Neuron (in vitro differentiated cells): ENCODE measurements around the gene OLFM3.

Source experiments
- H2AFZ ChIP-seq: one replicate; pipeline ENCODE4 v1.6.1; 2013; ENCODE audit warnings: low read depth, mild to moderate bottlenecking, inconsistent platforms, low read length, moderate library complexity
- H3K27me3 ChIP-seq: one replicate; pipeline ENCODE4 v1.6.1; 2013; ENCODE audit warnings: low read length; ENCODE audit not compliant: insufficient read depth
- H3K36me3 ChIP-seq: one replicate; pipeline ENCODE4 v1.6.1; 2013; ENCODE audit warnings: low read length; ENCODE audit not compliant: insufficient read depth
- H3K4me1 ChIP-seq: one replicate; pipeline ENCODE4 v1.6.1; 2013; ENCODE audit warnings: low read length; ENCODE audit not compliant: insufficient read depth
- H3K4me3 ChIP-seq: 2 replicates; pipeline ENCODE4 v1.5.1; 2013; ENCODE audit warnings: mild to moderate bottlenecking, low read length, moderate library complexity
- H3K9me3 ChIP-seq: one replicate; pipeline ENCODE4 v1.6.1; 2013; ENCODE audit warnings: low read length

Gene OLFM3

GRCh38 chr1:101928829-101929228, 67.9 kb downstream of the OLFM3 start:
- H3K9me3 ChIP-seq = no peaks in the 10 kb centered on the region
- no peaks in the 10 kb centered on the region for H3K36me3 ChIP-seq
- H3K4me1 ChIP-seq = peaks cover 2% of the 10 kb centered on the region
- no peak overlapping the region for H3K4me3 ChIP-seq
- H3K27me3 ChIP-seq = no peaks in the 10 kb centered on the region
- no peak overlapping the region for H2AFZ ChIP-seq

GRCh38 chr1:101924700-101925099, 72.0 kb downstream of the OLFM3 start:
- no peak overlapping the region for H2AFZ ChIP-seq
- H3K9me3 ChIP-seq = no peaks in the 10 kb centered on the region
- no peaks in the 10 kb centered on the region for H3K27me3 ChIP-seq
- H3K4me1 ChIP-seq = peaks cover 6% of the 10 kb centered on the region
- H3K4me3 ChIP-seq = no peak overlapping the region
- no peaks in the 10 kb centered on the region for H3K36me3 ChIP-seq

- H3K9me3 ChIP-seq = no peaks in the 10 kb centered on the region
- H2AFZ ChIP-seq = no peak overlapping the region
- H3K4me3 ChIP-seq = no peak overlapping the region
- no peaks in the 10 kb centered on the region for H3K27me3 ChIP-seq
- H3K36me3 ChIP-seq = no peaks in the 10 kb centered on the region
- peaks cover 4% of the 10 kb centered on the region for H3K4me1 ChIP-seq
Measured at GRCh38 chr1:101920577-101920976, 76.1 kb downstream of the OLFM3 start.

- H3K4me1 ChIP-seq = peaks cover 4% of the 10 kb centered on the region
- H3K27me3 ChIP-seq = no peaks in the 10 kb centered on the region
- H3K36me3 ChIP-seq = no peaks in the 10 kb centered on the region
- no peak overlapping the region for H2AFZ ChIP-seq
- H3K9me3 ChIP-seq = no peaks in the 10 kb centered on the region
- no peak overlapping the region for H3K4me3 ChIP-seq
Measured at GRCh38 chr1:101918277-101918676, 78.4 kb downstream of the OLFM3 start.

GRCh38 chr1:101915597-101915996, 81.1 kb downstream of the OLFM3 start:
- Histone ChIP-seq H3K4me3 (no peak overlapping the region), H3K36me3 (no peaks in the 10 kb centered on the region), H3K27me3 (no peaks in the 10 kb centered on the region), H3K9me3 (no peaks in the 10 kb centered on the region), H3K4me1 (peaks cover 3% of the 10 kb centered on the region), H2AFZ (no peak overlapping the region)

- H3K9me3 ChIP-seq = no peaks in the 10 kb centered on the region
- H3K4me1 ChIP-seq = no peaks in the 10 kb centered on the region
- no peak overlapping the region for H2AFZ ChIP-seq
- no peak overlapping the region for H3K4me3 ChIP-seq
- no peaks in the 10 kb centered on the region for H3K36me3 ChIP-seq
- no peaks in the 10 kb centered on the region for H3K27me3 ChIP-seq
Measured at GRCh38 chr1:101914473-101915242, 82.1 kb downstream of the OLFM3 start.

- Histone ChIP-seq H3K4me1 (peaks cover 5% of the 10 kb centered on the region), H3K36me3 (no peaks in the 10 kb centered on the region), H2AFZ (no peak overlapping the region), H3K27me3 (no peaks in the 10 kb centered on the region), H3K4me3 (no peak overlapping the region), H3K9me3 (no peaks in the 10 kb centered on the region)
Measured at GRCh38 chr1:101911894-101912293, 84.8 kb downstream of the OLFM3 start.

- H3K4me1 ChIP-seq = peaks cover 5% of the 10 kb centered on the region
- no peak overlapping the region for H2AFZ ChIP-seq
- no peaks in the 10 kb centered on the region for H3K9me3 ChIP-seq
- H3K4me3 ChIP-seq = no peak overlapping the region
- no peaks in the 10 kb centered on the region for H3K27me3 ChIP-seq
- H3K36me3 ChIP-seq = no peaks in the 10 kb centered on the region
Measured at GRCh38 chr1:101908980-101909379, 87.7 kb downstream of the OLFM3 start.

- Histone ChIP-seq H3K27me3 (no peaks in the 10 kb centered on the region), H3K4me1 (peaks cover 5% of the 10 kb centered on the region), H2AFZ (no peak overlapping the region), H3K36me3 (no peaks in the 10 kb centered on the region), H3K4me3 (no peak overlapping the region), H3K9me3 (no peaks in the 10 kb centered on the region)
Measured at GRCh38 chr1:101907264-101907663, 89.5 kb downstream of the OLFM3 start.

- Histone ChIP-seq H3K27me3 (no peaks in the 10 kb centered on the region), H3K4me3 (no peak overlapping the region), H3K4me1 (peaks cover 5% of the 10 kb centered on the region), H2AFZ (no peak overlapping the region), H3K9me3 (no peaks in the 10 kb centered on the region), H3K36me3 (no peaks in the 10 kb centered on the region)
Measured at GRCh38 chr1:101905283-101905835, 91.4 kb downstream of the OLFM3 start.

GRCh38 chr1:101902199-101902598, 94.5 kb downstream of the OLFM3 start:
- H3K4me1 ChIP-seq = peaks cover 2% of the 10 kb centered on the region
- no peaks in the 10 kb centered on the region for H3K9me3 ChIP-seq
- no peaks in the 10 kb centered on the region for H3K36me3 ChIP-seq
- no peak overlapping the region for H2AFZ ChIP-seq
- H3K27me3 ChIP-seq = no peaks in the 10 kb centered on the region
- H3K4me3 ChIP-seq = no peak overlapping the region

- H2AFZ ChIP-seq = no peak overlapping the region
- no peaks in the 10 kb centered on the region for H3K36me3 ChIP-seq
- H3K4me3 ChIP-seq = no peak overlapping the region
- H3K9me3 ChIP-seq = no peaks in the 10 kb centered on the region
- no peaks in the 10 kb centered on the region for H3K27me3 ChIP-seq
- no peaks in the 10 kb centered on the region for H3K4me1 ChIP-seq
Measured at GRCh38 chr1:101898137-101898536, 98.6 kb downstream of the OLFM3 start.

GRCh38 chr1:101884621-101885020, 112.1 kb downstream of the OLFM3 start:
- H3K27me3 ChIP-seq = no peaks in the 10 kb centered on the region
- H3K4me3 ChIP-seq = no peak overlapping the region
- no peaks in the 10 kb centered on the region for H3K36me3 ChIP-seq
- no peaks in the 10 kb centered on the region for H3K9me3 ChIP-seq
- peaks cover 8% of the 10 kb centered on the region for H3K4me1 ChIP-seq
- H2AFZ ChIP-seq = no peak overlapping the region

GRCh38 chr1:101875891-101876290, 120.8 kb downstream of the OLFM3 start:
- no peak overlapping the region for H2AFZ ChIP-seq
- H3K27me3 ChIP-seq = no peaks in the 10 kb centered on the region
- no peaks in the 10 kb centered on the region for H3K9me3 ChIP-seq
- no peak overlapping the region for H3K4me3 ChIP-seq
- no peaks in the 10 kb centered on the region for H3K36me3 ChIP-seq
- no peaks in the 10 kb centered on the region for H3K4me1 ChIP-seq
